Panc1 (cell line): ENCODE results near the gene H6PD.

Experiments used
- POLR2AphosphoS5 ChIP-seq: IDR thresholded peaks from 2 replicates; pipeline ENCODE4 v1.6.1; 2012; ENCODE audit warnings: mild to moderate bottlenecking, low read depth, low read length, moderate library complexity
- SIN3A ChIP-seq: IDR thresholded peaks from 2 replicates; pipeline ENCODE4 v1.6.1; 2012; ENCODE audit warnings: low read depth, mild to moderate bottlenecking, low read length, moderate library complexity, borderline replicate concordance; ENCODE audit not compliant: insufficient read depth
- TF ChIP-seq, protein P1 (sequence below): fragments of 450-650 bp; IDR thresholded peaks from 2 replicates; pipeline ENCODE4 v1.5.1; 2017; ENCODE audit warnings: mild to moderate bottlenecking
- TF ChIP-seq, protein P2 (sequence below), 2 experiments: IDR thresholded peaks; 2 replicates each; pipeline ENCODE4 v1.6.1; 2011 to 2012; ENCODE audit warnings: low read depth in 2 of 2, control low read depth in 1 of 2, low read length in 1 of 2, mild to moderate bottlenecking in 1 of 2, moderate library complexity in 1 of 2; ENCODE audit not compliant: insufficient read depth in 1 of 2

DNA sequence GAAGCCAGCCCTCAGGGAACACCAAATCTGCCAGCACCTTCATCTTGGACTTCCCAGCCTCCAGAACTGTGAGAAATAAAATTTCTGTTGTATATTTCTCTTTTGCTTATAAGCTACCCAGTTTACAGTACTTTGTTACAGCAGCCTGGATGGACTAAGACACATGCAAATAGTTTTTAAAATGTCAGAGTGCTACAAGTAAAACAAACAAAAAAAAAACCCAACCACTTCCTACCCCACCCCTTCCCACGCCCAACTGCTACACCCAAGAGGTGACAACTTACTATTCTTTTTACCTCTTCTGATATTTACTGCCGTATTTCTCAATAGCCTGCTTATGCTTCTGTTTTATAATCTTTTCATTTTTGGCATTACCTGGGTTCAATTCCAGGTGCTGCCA lies 49.5 kb downstream of the H6PD start:
- no peak for TF ChIP-seq POLR2AphosphoS5
- TF ChIP-seq, protein P1, sequence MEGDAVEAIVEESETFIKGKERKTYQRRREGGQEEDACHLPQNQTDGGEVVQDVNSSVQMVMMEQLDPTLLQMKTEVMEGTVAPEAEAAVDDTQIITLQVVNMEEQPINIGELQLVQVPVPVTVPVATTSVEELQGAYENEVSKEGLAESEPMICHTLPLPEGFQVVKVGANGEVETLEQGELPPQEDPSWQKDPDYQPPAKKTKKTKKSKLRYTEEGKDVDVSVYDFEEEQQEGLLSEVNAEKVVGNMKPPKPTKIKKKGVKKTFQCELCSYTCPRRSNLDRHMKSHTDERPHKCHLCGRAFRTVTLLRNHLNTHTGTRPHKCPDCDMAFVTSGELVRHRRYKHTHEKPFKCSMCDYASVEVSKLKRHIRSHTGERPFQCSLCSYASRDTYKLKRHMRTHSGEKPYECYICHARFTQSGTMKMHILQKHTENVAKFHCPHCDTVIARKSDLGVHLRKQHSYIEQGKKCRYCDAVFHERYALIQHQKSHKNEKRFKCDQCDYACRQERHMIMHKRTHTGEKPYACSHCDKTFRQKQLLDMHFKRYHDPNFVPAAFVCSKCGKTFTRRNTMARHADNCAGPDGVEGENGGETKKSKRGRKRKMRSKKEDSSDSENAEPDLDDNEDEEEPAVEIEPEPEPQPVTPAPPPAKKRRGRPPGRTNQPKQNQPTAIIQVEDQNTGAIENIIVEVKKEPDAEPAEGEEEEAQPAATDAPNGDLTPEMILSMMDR: no peak
- TF ChIP-seq, protein P2, sequence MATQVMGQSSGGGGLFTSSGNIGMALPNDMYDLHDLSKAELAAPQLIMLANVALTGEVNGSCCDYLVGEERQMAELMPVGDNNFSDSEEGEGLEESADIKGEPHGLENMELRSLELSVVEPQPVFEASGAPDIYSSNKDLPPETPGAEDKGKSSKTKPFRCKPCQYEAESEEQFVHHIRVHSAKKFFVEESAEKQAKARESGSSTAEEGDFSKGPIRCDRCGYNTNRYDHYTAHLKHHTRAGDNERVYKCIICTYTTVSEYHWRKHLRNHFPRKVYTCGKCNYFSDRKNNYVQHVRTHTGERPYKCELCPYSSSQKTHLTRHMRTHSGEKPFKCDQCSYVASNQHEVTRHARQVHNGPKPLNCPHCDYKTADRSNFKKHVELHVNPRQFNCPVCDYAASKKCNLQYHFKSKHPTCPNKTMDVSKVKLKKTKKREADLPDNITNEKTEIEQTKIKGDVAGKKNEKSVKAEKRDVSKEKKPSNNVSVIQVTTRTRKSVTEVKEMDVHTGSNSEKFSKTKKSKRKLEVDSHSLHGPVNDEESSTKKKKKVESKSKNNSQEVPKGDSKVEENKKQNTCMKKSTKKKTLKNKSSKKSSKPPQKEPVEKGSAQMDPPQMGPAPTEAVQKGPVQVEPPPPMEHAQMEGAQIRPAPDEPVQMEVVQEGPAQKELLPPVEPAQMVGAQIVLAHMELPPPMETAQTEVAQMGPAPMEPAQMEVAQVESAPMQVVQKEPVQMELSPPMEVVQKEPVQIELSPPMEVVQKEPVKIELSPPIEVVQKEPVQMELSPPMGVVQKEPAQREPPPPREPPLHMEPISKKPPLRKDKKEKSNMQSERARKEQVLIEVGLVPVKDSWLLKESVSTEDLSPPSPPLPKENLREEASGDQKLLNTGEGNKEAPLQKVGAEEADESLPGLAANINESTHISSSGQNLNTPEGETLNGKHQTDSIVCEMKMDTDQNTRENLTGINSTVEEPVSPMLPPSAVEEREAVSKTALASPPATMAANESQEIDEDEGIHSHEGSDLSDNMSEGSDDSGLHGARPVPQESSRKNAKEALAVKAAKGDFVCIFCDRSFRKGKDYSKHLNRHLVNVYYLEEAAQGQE (IDR thresholded peaks at IDR 0.05; ENCODE audit: insufficient read depth in 1 of 2, low read depth in 2 of 2, low read length in 1 of 2): no peak
- no peak for TF ChIP-seq SIN3A
